ENCODE data around the gene SNX10. TPM values are rescaled to one million over a fixed set of nuclear protein-coding genes. Genes with fewer than 3 reads are reported as not detected.

SNX10 gene
- total RNA-seq, 2 donors from 2014 or later = 9.8 to 12.4 TPM

GRCh38 chr7:26417911-26418413 lies 126.3 kb downstream of the SNX10 start:
- ATAC-seq (no peak), DNase-seq (no peak)
- H3K36me3 Mint-ChIP-seq (ENCODE audit: low read depth) = no peaks in the 10 kb centered on the region
- no peaks in the 10 kb centered on the region for H3K9me3 ChIP-seq (ENCODE audit: control insufficient read depth, low read length, poor library complexity, severe bottlenecking)
- peaks cover 32% of the 10 kb centered on the region for H3K27me3 Mint-ChIP-seq
- no peak overlapping the region for H3K27ac Mint-ChIP-seq
- H3K4me1 Mint-ChIP-seq = no peaks in the 10 kb centered on the region
- no peak overlapping the region for H3K4me3 Mint-ChIP-seq

GRCh38 chr7:26419198-26419597 lies 127.5 kb downstream of the SNX10 start:
- H3K27ac Mint-ChIP-seq = no peak overlapping the region
- no peaks in the 10 kb centered on the region for H3K4me1 Mint-ChIP-seq
- H3K9me3 ChIP-seq (ENCODE audit: control insufficient read depth, low read length, poor library complexity, severe bottlenecking) = no peaks in the 10 kb centered on the region
- H3K36me3 Mint-ChIP-seq (ENCODE audit: low read depth) = no peaks in the 10 kb centered on the region
- DNase-seq (no peak), ATAC-seq (no peak)
- no peak overlapping the region for H3K4me3 Mint-ChIP-seq
- peaks cover 21% of the 10 kb centered on the region for H3K27me3 Mint-ChIP-seq

- Mint-ChIP-seq H3K27ac (no peak overlapping the region), H3K4me1 (no peaks in the 10 kb centered on the region), H3K36me3 (ENCODE audit: low read depth) (no peaks in the 10 kb centered on the region), H3K4me3 (no peak overlapping the region), H3K27me3 (peaks cover 21% of the 10 kb centered on the region)
- DNase-seq = no peak
- ATAC-seq = no peak
- no peaks in the 10 kb centered on the region for H3K9me3 ChIP-seq (ENCODE audit: control insufficient read depth, low read length, poor library complexity, severe bottlenecking)
Measured at GRCh38 chr7:26420422-26421019, 128.9 kb downstream of the SNX10 start.

GRCh38 chr7:26422761-26423160 lies 131.1 kb downstream of the SNX10 start:
- Mint-ChIP-seq H3K4me1 (no peaks in the 10 kb centered on the region), H3K27ac (no peak overlapping the region), H3K4me3 (no peak overlapping the region), H3K27me3 (peaks cover 31% of the 10 kb centered on the region), H3K36me3 (ENCODE audit: low read depth) (peaks cover 4% of the 10 kb centered on the region)
- H3K9me3 ChIP-seq (ENCODE audit: control insufficient read depth, low read length, poor library complexity, severe bottlenecking) = no peaks in the 10 kb centered on the region
- DNase-seq = no peak
- no peak for ATAC-seq

- Mint-ChIP-seq H3K4me3 (no peak overlapping the region), H3K27me3 (peaks cover 35% of the 10 kb centered on the region), H3K36me3 (ENCODE audit: low read depth) (peaks cover 4% of the 10 kb centered on the region), H3K4me1 (no peaks in the 10 kb centered on the region), H3K27ac (no peak overlapping the region)
- DNase-seq = no peak
- no peaks in the 10 kb centered on the region for H3K9me3 ChIP-seq (ENCODE audit: control insufficient read depth, low read length, poor library complexity, severe bottlenecking)
- no peak for ATAC-seq
Measured at GRCh38 chr7:26423436-26423835, 131.8 kb downstream of the SNX10 start.

Other genes starting within 250 kb of the SNX10 start
- gene NFE2L3, start 139.7 kb upstream of the SNX10 start, total RNA-seq = 1 to 10 TPM; 3.9 to 4.3 TPM
- gene HNRNPA2B1, start 91.1 kb upstream of the SNX10 start, total RNA-seq = 100 to 1,000 TPM; 392 to 399 TPM
- 100 to 1,000 TPM in 1 of 2 donors, 10 to 100 TPM in 1; 98.3 to 102 TPM for gene CBX3, start 90.1 kb upstream of the SNX10 start, total RNA-seq